Peyer's patch (tissue), 4 donors: ENCODE data around the gene MED15. TPM values are rescaled to one million over a fixed set of nuclear protein-coding genes. Genes with fewer than 3 reads are reported as not detected.

Experiments
- DNase-seq, 3 donors: peaks; one replicate each; pipeline ENCODE4 v3.0.0-alpha.2; 2017 to 2019
- H3K27ac ChIP-seq, 4 donors: fragments of 200-600 bp; sonication (generic); one replicate each; pipeline ENCODE4 v1.5.1; 2016 to 2019
- H3K27me3 ChIP-seq, 2 donors: fragments of 200-600 bp; sonication (generic); one replicate each; pipeline ENCODE4 v1.5.1; 2019
- H3K36me3 ChIP-seq, 3 donors: fragments of 200-600 bp; sonication (generic); one replicate each; pipeline ENCODE4 v1.5.1; 2016 to 2019
- H3K4me1 ChIP-seq, 4 donors: fragments of 200-600 bp; sonication (generic); one replicate each; pipeline ENCODE4 v1.5.1; 2016 to 2019
- H3K4me3 ChIP-seq, 4 donors: fragments of 200-600 bp; sonication (generic); 1 replicate in 3 of 4; 2 replicates in 1 of 4; pipeline ENCODE4 v1.5.1; 2016 to 2019; ENCODE audit warnings: mild to moderate bottlenecking in 1 of 4
- H3K9me3 ChIP-seq, 4 donors: fragments of 200-600 bp; sonication (generic); one replicate each; pipeline ENCODE4 v1.5.1; 2016 to 2019; ENCODE audit warnings: mild to moderate bottlenecking in 1 of 4
- CTCF ChIP-seq, 6 experiments: fragments of 450-650 bp in 4 of 6; fragments of 200-600 bp in 2 of 6; sonication (generic) in 1 of 6; IDR thresholded peaks; one replicate each; pipeline ENCODE4 v1.5.1; 2017 to 2019; ENCODE audit warnings: antibody characterized with exemption in 6 of 6, mild to moderate bottlenecking in 3 of 6, moderate library complexity in 1 of 6
- POLR2A ChIP-seq, 2 donors: fragments of 450-650 bp; IDR thresholded peaks; one replicate each; pipeline ENCODE4 v1.5.1; 2017; ENCODE audit warnings: antibody characterized with exemption in 2 of 2, mild to moderate bottlenecking in 2 of 2, moderate library complexity in 2 of 2
- total RNA-seq, 4 donors: library from RNA; depleted of rRNA; stranded (reverse); fragments of >200 nt; gene quantifications; one replicate each; pipeline ENCODE4 v1.1.0, GENCODE V29; 2016

MED15 gene
- total RNA-seq, 4 donors from 2014 or later = 115 to 215 (median 161) TPM

GRCh38 chr22:20606784-20607128, 99.3 kb downstream of the MED15 start:
- TF ChIP-seq CTCF (IDR thresholded peaks at IDR 0.05) = no peak
- TF ChIP-seq POLR2A (IDR thresholded peaks at IDR 0.05) = no peak
- peaks cover 0 to 4% (median 0%) of the 10 kb centered on the region in 4 donors for H3K4me1 ChIP-seq
- H3K4me3 ChIP-seq = no peak overlapping the region

GRCh38 chr22:20607157-20607907, 99.9 kb downstream of the MED15 start:
- no peaks in the 10 kb centered on the region for H3K27me3 ChIP-seq
- H3K4me3 ChIP-seq = no peak overlapping the region
- DNase-seq = peak in 2 of 3 donors; percentile 46 to 64
- H3K9me3 ChIP-seq = no peaks in the 10 kb centered on the region
- H3K36me3 ChIP-seq = no peaks in the 10 kb centered on the region
- no peak overlapping the region for H3K27ac ChIP-seq
- no peak for TF ChIP-seq POLR2A (IDR thresholded peaks at IDR 0.05)
- TF ChIP-seq CTCF (IDR thresholded peaks at IDR 0.05) = no peak
- peaks cover 0 to 4% (median 0%) of the 10 kb centered on the region in 4 donors for H3K4me1 ChIP-seq

More at GRCh38 chr22:20606784-20607128, 99.3 kb downstream of the MED15 start:
- Histone ChIP-seq H3K36me3 (no peaks in the 10 kb centered on the region), H3K27me3 (no peaks in the 10 kb centered on the region), H3K9me3 (no peaks in the 10 kb centered on the region), H3K27ac (no peak overlapping the region)
- DNase-seq = no peak

- H3K27ac ChIP-seq = no peak overlapping the region
- H3K27me3 ChIP-seq = no peaks in the 10 kb centered on the region
- DNase-seq = peak in 1 of 3 donors; percentile 38
- no peaks in the 10 kb centered on the region for H3K36me3 ChIP-seq
- no peaks in the 10 kb centered on the region for H3K9me3 ChIP-seq
- TF ChIP-seq CTCF (IDR thresholded peaks at IDR 0.05) = no peak
- no peak for TF ChIP-seq POLR2A (IDR thresholded peaks at IDR 0.05)
- peaks cover 0 to 4% (median 0%) of the 10 kb centered on the region in 4 donors for H3K4me1 ChIP-seq
- H3K4me3 ChIP-seq = no peak overlapping the region
These were observed 102.9 kb downstream of the MED15 start for GRCh38 chr22:20610243-20610686.

GRCh38 chr22:20610757-20611156, 103.3 kb downstream of the MED15 start:
- TF ChIP-seq POLR2A (IDR thresholded peaks at IDR 0.05) = no peak
- TF ChIP-seq CTCF (IDR thresholded peaks at IDR 0.05) = no peak
- DNase-seq = no peak
- H3K36me3 ChIP-seq = no peaks in the 10 kb centered on the region
- no peak overlapping the region for H3K4me3 ChIP-seq
- no peaks in the 10 kb centered on the region for H3K9me3 ChIP-seq
- peaks cover 0 to 4% (median 0%) of the 10 kb centered on the region in 4 donors for H3K4me1 ChIP-seq
- H3K27ac ChIP-seq = no peak overlapping the region
- H3K27me3 ChIP-seq = no peaks in the 10 kb centered on the region

GRCh38 chr22:20611418-20611817, 104.0 kb downstream of the MED15 start:
- TF ChIP-seq CTCF (IDR thresholded peaks at IDR 0.05) = no peak
- no peak for TF ChIP-seq POLR2A (IDR thresholded peaks at IDR 0.05)
- H3K9me3 ChIP-seq = no peaks in the 10 kb centered on the region
- no peaks in the 10 kb centered on the region for H3K36me3 ChIP-seq
- H3K27ac ChIP-seq = no peak overlapping the region
- H3K4me1 ChIP-seq = peaks cover 0 to 2% (median 0%) of the 10 kb centered on the region in 4 donors
- peak in 1 of 3 donors; percentile 40 for DNase-seq
- no peaks in the 10 kb centered on the region for H3K27me3 ChIP-seq
- no peak overlapping the region for H3K4me3 ChIP-seq
